SK-N-SH (cell line): ENCODE results near the gene SLC33A1. TPM values are rescaled to one million over a fixed set of nuclear protein-coding genes. Genes with fewer than 3 reads are reported as not detected.

Experiments
- CTCF ChIA-PET: fragments of 300-600, 350-600 bp; formaldehyde crosslinking; extraction: SDS; loops from one replicate; lab custom pipeline; 2021; lab: Yijun Ruan, JAX
- POLR2A ChIA-PET: fragments of 350-600 bp; sonication (Branson Sonifier 250); formaldehyde crosslinking; extraction: SDS; loops from one replicate; lab custom pipeline; 2020; ENCODE audit warnings: antibody characterized with exemption, inconsistent platforms; lab: Yijun Ruan, JAX
- DNase-seq: peaks from one replicate; pipeline ENCODE4 v3.0.0; 2012
- H2AFZ ChIP-seq: fragments of 200-600 bp; sonication (generic); 2 replicates; pipeline ENCODE4 v1.8.1; 2016; ENCODE audit warnings: antibody characterized with exemption, mild to moderate bottlenecking, low read depth
- H3F3A ChIP-seq: fragments of 200-600 bp; sonication (generic); replicated peaks from 2 replicates; pipeline ENCODE3; 2016; ENCODE audit warnings: antibody characterized with exemption, mild to moderate bottlenecking; ENCODE audit not compliant: insufficient read depth
- H3K27ac ChIP-seq, 2 experiments: fragments of 200-500 bp in 1 of 2; fragments of 200-600 bp in 1 of 2; sonication (Bioruptor generic) in 1 of 2; sonication (generic), shearing (Covaris generic) in 1 of 2; 2 replicates each; pipeline versions ENCODE4 v1.5.1 to v1.6.1; 2014 to 2016; ENCODE audit warnings: low read depth in 2 of 2, inconsistent platforms in 1 of 2, low read length in 1 of 2, mild to moderate bottlenecking in 1 of 2, mixed read lengths in 1 of 2
- H3K27me3 ChIP-seq: fragments of 200-600 bp; sonication (generic), shearing (Covaris generic); 2 replicates; pipeline ENCODE4 v1.6.1; 2016; ENCODE audit warnings: mixed run types; ENCODE audit not compliant: insufficient read depth
- H3K36me3 ChIP-seq, 2 experiments: fragments of 200-500 bp in 1 of 2; fragments of 200-600 bp in 1 of 2; sonication (Bioruptor generic) in 1 of 2; sonication (generic) in 1 of 2; replicated peaks in 1 of 2; 2 replicates each; pipeline versions ENCODE3 to v1.5.1; 2014 to 2016; ENCODE audit warnings: low read length in 1 of 2, mild to moderate bottlenecking in 1 of 2; ENCODE audit not compliant: insufficient read depth in 2 of 2, control insufficient read depth in 1 of 2
- H3K4me1 ChIP-seq, 2 experiments: fragments of 200-500 bp in 1 of 2; fragments of 200-600 bp in 1 of 2; sonication (Bioruptor generic) in 1 of 2; sonication (generic), shearing (Covaris generic) in 1 of 2; 2 replicates each; pipeline versions ENCODE4 v1.5.1 to v1.6.1; 2014 to 2016; ENCODE audit warnings: low read depth in 1 of 2, low read length in 1 of 2, mixed run types in 1 of 2; ENCODE audit not compliant: insufficient read depth in 2 of 2, control insufficient read depth in 1 of 2
- H3K4me2 ChIP-seq: fragments of 200-600 bp; sonication (generic), shearing (Covaris generic); 2 replicates; pipeline ENCODE4 v1.6.1; 2017; ENCODE audit warnings: mixed run types
- H3K4me3 ChIP-seq, 2 experiments: fragments of 200-500 bp in 1 of 2; fragments of 200-600 bp in 1 of 2; sonication (Bioruptor generic) in 1 of 2; sonication (generic), shearing (Covaris generic) in 1 of 2; 2 replicates each; pipeline versions ENCODE4 v1.5.1 to v1.8.1; 2014 to 2016; ENCODE audit warnings: low read depth in 2 of 2, inconsistent platforms in 1 of 2, low read length in 1 of 2, mild to moderate bottlenecking in 1 of 2, mixed read lengths in 1 of 2, moderate library complexity in 1 of 2
- H3K79me2 ChIP-seq: fragments of 200-600 bp; sonication (generic); 2 replicates; pipeline ENCODE4 v1.8.1; 2017; ENCODE audit warnings: mild to moderate bottlenecking; ENCODE audit not compliant: insufficient read depth
- H3K9ac ChIP-seq: fragments of 200-600 bp; sonication (generic); 2 replicates; pipeline ENCODE4 v1.6.1; 2017; ENCODE audit warnings: mixed run types
- H3K9me2 ChIP-seq: fragments of 200-600 bp; sonication (generic); 2 replicates; pipeline ENCODE4 v1.6.1; 2017; ENCODE audit warnings: mixed run types
- H3K9me3 ChIP-seq: fragments of 200-600 bp; sonication (generic); 2 replicates; pipeline ENCODE4 v1.6.1; 2017; ENCODE audit warnings: mixed run types, mild to moderate bottlenecking, moderate library complexity
- H4K20me1 ChIP-seq: fragments of 200-600 bp; sonication (generic); 2 replicates; pipeline ENCODE4 v1.6.1; 2017; ENCODE audit warnings: mild to moderate bottlenecking, mixed run types; ENCODE audit not compliant: insufficient read depth
- EP300 ChIP-seq, 2 experiments: IDR thresholded peaks; 2 replicates each; pipeline versions ENCODE4 v1.4.0 to v1.6.1; 2012; ENCODE audit warnings: borderline replicate concordance in 1 of 2, low read depth in 1 of 2, low read length in 1 of 2
- FOXJ3 ChIP-seq: sonication (generic); formaldehyde crosslinking; IDR thresholded peaks from 2 replicates; pipeline ENCODE4 v1.5.1; 2020; ENCODE audit warnings: mild to moderate bottlenecking, missing genetic modification reagents
- GABPA ChIP-seq: IDR thresholded peaks from 2 replicates; pipeline ENCODE4 v1.4.0; 2012; ENCODE audit warnings: low read depth, mild to moderate bottlenecking
- NFIC ChIP-seq: IDR thresholded peaks from 2 replicates; pipeline ENCODE4 v1.4.0; 2012; ENCODE audit warnings: borderline replicate concordance
- RCOR1 ChIP-seq: fragments of 150-350 bp; IDR thresholded peaks from 2 replicates; pipeline ENCODE4 v1.6.1; 2017; ENCODE audit warnings: antibody characterized with exemption, low read length
- RXRA ChIP-seq: IDR thresholded peaks from 2 replicates; pipeline ENCODE4 v1.4.0; 2012; ENCODE audit warnings: low read depth, mild to moderate bottlenecking, borderline replicate concordance
- SMC3 ChIP-seq: IDR thresholded peaks from 2 replicates; pipeline ENCODE4 v1.6.1; 2012; ENCODE audit warnings: low read depth, low read length, improper control_type of control experiment
- TEAD4 ChIP-seq: IDR thresholded peaks from 2 replicates; pipeline ENCODE4 v1.4.0; 2012; ENCODE audit warnings: mild to moderate bottlenecking, borderline replicate concordance; ENCODE audit not compliant: insufficient read depth
- YY1 ChIP-seq: IDR thresholded peaks from 2 replicates; pipeline ENCODE4 v1.4.0; 2012; ENCODE audit warnings: low read depth, mild to moderate bottlenecking
- WGBS: methylation state at CpG from one replicate; pipeline ENCODE4 v1.1.6; 2017; ENCODE audit warnings: low lambda C conversion rate; 5-methylcytosine and 5-hydroxymethylcytosine counted together
- polyA plus RNA-seq, 3 experiments: library from polyadenylated mRNA; depleted of rRNA; stranded (reverse); fragments of >200 nt; gene quantifications; 2 replicates each; pipeline ENCODE4 v1.2.3, GENCODE V29; 2012
- TF ChIP-seq, protein P1 (sequence below): fragments of 150-350 bp; IDR thresholded peaks from 2 replicates; pipeline ENCODE4 v1.6.1; 2017; ENCODE audit warnings: antibody characterized with exemption, low read length, low read depth, borderline replicate concordance
- TF ChIP-seq, protein P2 (sequence below): IDR thresholded peaks from 2 replicates; pipeline ENCODE4 v1.4.0; 2012; ENCODE audit warnings: low read depth, borderline replicate concordance

Gene SLC33A1
- polyA plus RNA-seq, 1 of the 3 experiments (the other 2 are of a cell fraction): 10.3 TPM

DNA sequence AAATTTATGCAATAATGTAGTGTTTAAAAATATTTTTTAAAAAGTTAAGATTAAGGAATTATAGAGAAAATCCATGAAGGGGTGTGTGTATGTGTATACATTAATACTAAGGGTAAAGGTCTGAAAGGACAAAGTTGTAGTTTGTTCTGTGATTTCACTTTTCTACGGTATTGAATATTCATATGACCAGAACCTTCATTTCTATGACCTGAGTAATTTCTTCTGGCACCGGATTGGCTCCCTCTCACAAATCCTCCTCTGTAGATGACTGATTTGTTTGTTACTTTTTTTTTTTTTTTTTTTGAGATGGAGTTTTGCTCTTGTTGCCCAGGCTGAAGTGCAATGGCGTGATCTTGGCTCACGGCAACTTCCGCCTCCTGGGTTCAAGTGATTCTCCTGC, 37.1 kb upstream of the SLC33A1 start:
- Histone ChIP-seq H3K27ac (0 out of 4 replicates have a peak overlapping the region, but pooled peaks of 1 of the 2 experiments have one; percentile 4), H3K4me2 (no peak overlapping the region), H3K79me2 (peaks cover 85% of the 10 kb centered on the region), H3K9ac (no peak overlapping the region), H3K9me3 (no peaks in the 10 kb centered on the region), H3K36me3 (peaks cover 12 to 29% of the 10 kb centered on the region in 2 experiments), H3K9me2 (no peaks in the 10 kb centered on the region), H3K27me3 (no peaks in the 10 kb centered on the region), H3K4me1 (peaks cover 3 to 19% of the 10 kb centered on the region in 2 experiments; a peak in 2 of 4 replicates), H4K20me1 (peaks cover 21% of the 10 kb centered on the region; the same call in 1 of the 2 replicates), H3K4me3 (no peak overlapping the region), H3F3A (peaks cover 21% of the 10 kb centered on the region), H2AFZ (no peak overlapping the region)
- CTCF ChIA-PET: interaction anchor here (2.5 kb wide), 1 partner anchor 85 kb away, joined by 6 read pairs; the partner anchor contains the start of gene C3orf33
- 90% methylated on average over 5 of the region's 5 CpGs for WGBS
- DNase-seq: no peak
- POLR2A ChIA-PET: no interaction called here
- TF ChIP-seq SMC3 (no peak), NFIC (no peak), RCOR1 (no peak), FOXJ3 (no peak), YY1 (no peak), TEAD4 (no peak)
- TF ChIP-seq, protein P1, sequence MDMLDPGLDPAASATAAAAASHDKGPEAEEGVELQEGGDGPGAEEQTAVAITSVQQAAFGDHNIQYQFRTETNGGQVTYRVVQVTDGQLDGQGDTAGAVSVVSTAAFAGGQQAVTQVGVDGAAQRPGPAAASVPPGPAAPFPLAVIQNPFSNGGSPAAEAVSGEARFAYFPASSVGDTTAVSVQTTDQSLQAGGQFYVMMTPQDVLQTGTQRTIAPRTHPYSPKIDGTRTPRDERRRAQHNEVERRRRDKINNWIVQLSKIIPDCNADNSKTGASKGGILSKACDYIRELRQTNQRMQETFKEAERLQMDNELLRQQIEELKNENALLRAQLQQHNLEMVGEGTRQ: no peak

DNA sequence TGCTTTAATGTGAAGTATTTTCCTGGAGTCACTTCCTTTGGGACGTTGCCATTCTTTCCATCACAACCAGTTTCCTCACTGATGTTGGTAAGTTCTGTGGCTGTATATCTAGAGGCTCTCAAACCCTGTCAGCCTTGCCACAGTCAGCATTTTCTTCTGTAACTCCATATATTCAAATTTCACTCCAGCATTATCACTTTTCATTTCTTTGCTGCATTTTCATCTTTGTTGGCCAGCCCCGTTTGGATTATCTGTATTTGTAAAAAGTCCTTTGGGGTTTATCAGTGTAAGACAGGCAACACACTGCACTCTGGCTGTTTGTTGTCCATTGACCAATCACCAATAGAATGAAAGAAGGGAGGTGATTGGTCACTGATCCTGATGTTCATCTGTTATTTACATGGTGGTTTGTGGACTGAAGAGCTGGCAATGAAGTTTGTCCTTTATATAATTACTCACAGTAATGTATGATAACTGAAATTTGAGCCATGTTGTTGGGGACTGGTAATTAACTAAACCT, 36.5 kb upstream of the SLC33A1 start:
- Histone ChIP-seq H3K4me2 (0 out of 2 replicates have a peak overlapping the region, but pooled peaks have one; percentile 3), H3K9me2 (no peaks in the 10 kb centered on the region), H2AFZ (no peak overlapping the region), H4K20me1 (peaks cover 25% of the 10 kb centered on the region; the same call in 1 of the 2 replicates), H3K27ac (peak overlapping the region in 1 of 2 experiments; percentile 4; a peak in 1 of 4 replicates), H3F3A (peaks cover 21% of the 10 kb centered on the region), H3K79me2 (peaks cover 85% of the 10 kb centered on the region), H3K4me1 (peaks cover 3 to 19% of the 10 kb centered on the region in 2 experiments; a peak in 2 of 4 replicates), H3K9me3 (no peaks in the 10 kb centered on the region), H3K4me3 (no peak overlapping the region), H3K27me3 (no peaks in the 10 kb centered on the region), H3K9ac (no peak overlapping the region), H3K36me3 (peaks cover 12 to 23% of the 10 kb centered on the region in 2 experiments)
- DNase-seq: peak; percentile 17
- ChIA-PET POLR2A (no interaction called here), CTCF (interaction anchor here (2.5 kb wide), 1 partner anchor 85 kb away, joined by 6 read pairs; the partner anchor contains the start of gene C3orf33)
- WGBS: 58% methylated on average over 2 of the region's 2 CpGs
- TF ChIP-seq, protein P2, sequence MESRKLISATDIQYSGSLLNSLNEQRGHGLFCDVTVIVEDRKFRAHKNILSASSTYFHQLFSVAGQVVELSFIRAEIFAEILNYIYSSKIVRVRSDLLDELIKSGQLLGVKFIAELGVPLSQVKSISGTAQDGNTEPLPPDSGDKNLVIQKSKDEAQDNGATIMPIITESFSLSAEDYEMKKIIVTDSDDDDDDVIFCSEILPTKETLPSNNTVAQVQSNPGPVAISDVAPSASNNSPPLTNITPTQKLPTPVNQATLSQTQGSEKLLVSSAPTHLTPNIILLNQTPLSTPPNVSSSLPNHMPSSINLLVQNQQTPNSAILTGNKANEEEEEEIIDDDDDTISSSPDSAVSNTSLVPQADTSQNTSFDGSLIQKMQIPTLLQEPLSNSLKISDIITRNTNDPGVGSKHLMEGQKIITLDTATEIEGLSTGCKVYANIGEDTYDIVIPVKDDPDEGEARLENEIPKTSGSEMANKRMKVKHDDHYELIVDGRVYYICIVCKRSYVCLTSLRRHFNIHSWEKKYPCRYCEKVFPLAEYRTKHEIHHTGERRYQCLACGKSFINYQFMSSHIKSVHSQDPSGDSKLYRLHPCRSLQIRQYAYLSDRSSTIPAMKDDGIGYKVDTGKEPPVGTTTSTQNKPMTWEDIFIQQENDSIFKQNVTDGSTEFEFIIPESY: no peak
- TF ChIP-seq EP300 (IDR thresholded peaks at IDR 0.05; ENCODE audit: borderline replicate concordance in 1 of 2, low read depth in 1 of 2, low read length in 1 of 2) (no peak), RXRA (no peak), YY1 (no peak), GABPA (no peak)
